HG03442 (cell line): Measurements from ENCODE around the gene UBE3B.

ENCODE experiments used
- ATAC-seq: cut with Tn5 transposase; IDR thresholded peaks from one replicate; pipeline ENCODE4 v1.9.1; 2021; ENCODE audit warnings: mild to moderate bottlenecking, moderate library complexity; ENCODE audit not compliant: unreplicated experiment

The UBE3B gene

GRCh38 chr12:109494348-109494881, 17.0 kb downstream of the UBE3B start:
- ATAC-seq: no peak

- no peak for ATAC-seq
Measured at GRCh38 chr12:109495012-109495411, 17.6 kb downstream of the UBE3B start.

DNA sequence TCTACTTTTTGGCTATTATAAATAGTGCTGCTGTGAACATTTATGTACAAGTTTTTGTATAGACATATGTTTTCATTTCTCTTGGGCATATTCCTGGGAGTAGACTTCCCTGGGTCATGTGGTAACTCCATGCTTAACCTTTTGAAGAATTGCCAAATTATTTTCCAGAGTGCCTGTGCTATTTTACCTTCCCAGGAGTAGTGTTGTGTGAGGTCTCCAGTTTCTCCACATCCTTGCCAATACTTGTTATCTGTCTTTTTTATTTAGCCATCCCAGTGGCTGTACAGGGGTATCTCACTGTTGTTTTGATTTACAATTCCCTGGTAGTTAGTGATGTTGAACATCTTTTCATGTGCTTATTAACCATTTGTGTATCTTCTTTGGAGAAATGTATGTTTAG, 18.9 kb downstream of the UBE3B start:
- ATAC-seq: no peak

DNA sequence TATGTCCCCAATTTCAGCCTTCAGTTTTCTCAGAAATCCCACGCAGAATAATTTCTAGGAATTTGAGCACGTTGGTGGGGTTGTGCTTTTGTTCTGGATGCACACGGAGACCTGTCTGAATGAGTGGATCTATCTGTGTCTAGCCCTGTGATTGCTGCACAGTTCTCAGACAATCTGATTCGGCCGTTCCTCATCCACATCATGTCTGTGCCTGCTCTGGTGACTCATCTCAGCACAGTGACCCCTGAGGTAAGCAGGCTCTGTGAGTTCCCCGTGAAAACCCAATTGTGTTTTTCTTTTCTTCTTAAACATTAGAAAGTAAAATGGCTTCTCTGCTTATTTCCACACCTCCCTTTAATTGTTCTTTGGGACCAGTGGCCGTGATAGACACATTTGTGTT, 20.2 kb downstream of the UBE3B start:
- ATAC-seq: no peak

DNA sequence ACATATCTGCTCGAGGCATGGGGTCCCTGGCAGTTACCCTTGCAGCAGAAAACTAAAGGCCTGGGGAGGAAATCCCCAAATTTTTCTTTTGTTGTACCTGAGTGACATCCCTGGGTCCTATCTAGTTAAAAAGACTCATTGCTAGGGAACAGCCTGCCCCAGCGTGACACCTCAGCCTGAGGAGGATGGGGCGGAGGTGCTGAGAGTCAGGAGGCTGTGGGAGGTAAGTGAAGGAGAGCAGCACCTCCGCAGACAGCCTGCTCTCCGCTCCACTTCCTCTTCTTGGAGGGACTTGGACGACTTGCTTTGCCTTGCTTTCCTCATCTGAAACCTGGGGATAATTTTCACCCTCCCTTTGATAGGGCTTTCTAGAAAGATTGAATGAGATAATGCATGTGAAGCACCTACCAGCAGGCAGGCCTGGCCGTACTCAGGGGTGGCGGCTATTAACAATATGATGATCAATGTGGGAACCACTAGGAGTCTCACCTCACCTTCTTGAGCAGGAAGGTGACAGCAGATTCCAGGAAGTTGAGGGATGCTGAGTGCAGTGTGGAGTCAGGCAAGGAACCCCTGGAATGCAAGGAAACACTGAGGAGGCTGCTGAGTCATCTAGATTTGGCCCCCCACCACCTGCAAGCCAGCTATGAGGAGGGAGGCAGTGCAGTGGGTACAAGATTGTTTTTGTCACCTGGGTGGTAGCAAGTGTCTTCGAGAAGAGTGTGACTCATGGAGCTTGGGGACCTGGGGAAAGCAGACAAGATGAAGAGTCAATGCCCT, 23.2 kb downstream of the UBE3B start:
- ATAC-seq: no peak

- no peak for ATAC-seq
Measured at GRCh38 chr12:109501299-109501698, 23.9 kb downstream of the UBE3B start.

- no peak for ATAC-seq
Measured at GRCh38 chr12:109502332-109502731, 24.9 kb downstream of the UBE3B start.

DNA sequence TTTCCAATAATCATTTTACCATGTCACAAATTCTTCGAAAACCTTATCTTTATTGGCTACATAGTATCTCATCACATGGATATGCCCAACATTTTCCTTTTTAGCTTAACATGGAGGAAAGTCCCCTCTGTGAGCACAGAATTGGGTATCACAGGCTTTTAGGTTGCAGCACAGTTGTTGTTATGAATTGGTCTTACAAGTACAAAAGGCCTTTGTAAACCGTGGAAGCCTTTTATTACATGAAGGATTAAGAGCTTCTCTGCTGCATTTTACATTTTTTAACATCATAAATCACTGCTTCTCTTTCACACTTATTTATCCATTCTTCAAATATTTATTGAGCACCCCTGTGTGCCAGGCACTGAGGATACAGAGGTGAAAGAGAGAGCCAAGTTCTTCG, 26.2 kb downstream of the UBE3B start:
- ATAC-seq: no peak

DNA sequence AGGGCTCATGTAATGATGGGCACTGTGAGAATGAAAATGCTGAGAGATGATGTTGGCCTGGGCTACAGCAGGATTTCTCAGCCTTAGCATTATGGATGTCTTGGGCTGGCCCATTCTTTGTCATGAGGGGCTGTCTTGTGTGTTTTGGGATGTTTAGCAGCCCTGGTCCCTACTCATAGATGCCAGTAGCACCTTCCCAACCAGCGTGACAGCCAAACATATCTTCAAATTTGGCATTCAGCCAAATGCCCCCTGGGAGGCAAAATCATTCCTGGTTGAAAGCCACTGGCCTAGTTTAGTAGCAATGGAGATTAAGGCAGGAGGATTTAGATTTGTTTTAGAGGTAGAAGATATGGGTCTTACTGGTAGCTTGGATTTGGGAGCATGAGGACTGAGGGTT, 26.6 kb downstream of the UBE3B start:
- ATAC-seq: no peak

DNA sequence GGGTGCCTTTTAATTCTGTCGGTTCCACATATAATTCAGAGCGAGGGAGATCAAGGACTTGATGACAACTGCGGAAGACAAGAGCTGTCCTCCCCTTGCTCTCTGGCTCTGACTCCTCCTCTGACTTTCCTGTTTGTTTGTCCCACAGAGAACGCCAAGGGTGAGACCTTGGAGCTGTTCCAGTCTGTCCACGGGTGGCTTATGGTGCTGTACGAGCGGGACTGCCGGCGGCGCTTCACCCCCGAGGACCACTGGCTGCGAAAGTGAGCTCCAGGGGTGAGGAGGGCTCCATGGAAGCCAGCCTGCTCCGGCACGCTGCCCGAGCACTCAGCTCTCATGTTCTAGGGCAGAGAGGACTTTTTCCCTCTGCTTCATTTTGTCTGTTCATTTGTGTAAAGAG, 32.8 kb downstream of the UBE3B start:
- ATAC-seq: no peak

GRCh38 chr12:109512608-109513007, 35.2 kb downstream of the UBE3B start:
- ATAC-seq: no peak

- no peak for ATAC-seq
Measured at GRCh38 chr12:109513051-109513450, 35.6 kb downstream of the UBE3B start.

DNA sequence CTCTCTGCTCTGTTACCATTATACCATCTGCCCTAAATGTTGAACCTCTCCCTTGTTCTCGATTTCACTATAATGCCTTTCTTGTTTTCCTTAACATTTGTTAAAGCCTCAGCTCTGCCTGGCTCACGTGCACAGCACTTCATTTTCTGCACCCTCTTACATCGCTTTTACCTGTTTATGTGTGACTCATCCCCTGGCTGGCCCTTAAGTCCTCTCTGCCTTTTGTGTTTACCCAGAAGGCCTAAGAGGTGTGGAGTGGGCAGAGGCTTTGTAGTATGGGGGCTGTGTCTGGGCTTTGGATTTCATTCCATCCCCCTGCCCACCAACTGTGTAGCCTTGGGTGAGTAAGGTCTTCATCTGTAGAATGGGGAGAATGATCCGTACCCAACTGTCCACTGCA, 36.5 kb downstream of the UBE3B start:
- ATAC-seq: no peak

DNA sequence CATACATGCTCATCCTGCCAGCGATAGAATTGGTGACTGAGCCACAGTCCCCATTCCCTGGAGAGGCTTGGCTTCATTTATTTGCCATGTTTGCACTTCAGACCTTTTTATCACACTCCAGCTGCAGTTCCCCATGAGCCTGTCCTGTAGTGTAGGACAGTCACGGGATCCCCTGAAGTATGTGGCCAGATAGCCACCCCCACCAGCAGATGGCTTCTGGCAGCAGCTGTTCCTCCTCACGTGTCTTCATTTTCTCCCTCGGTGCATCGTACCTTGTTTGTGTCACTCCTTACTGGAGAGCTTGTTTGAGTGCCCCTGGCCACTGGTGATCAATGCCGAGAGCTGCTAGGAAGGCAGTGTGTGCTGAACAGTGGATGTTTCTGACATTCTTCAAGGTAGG, 40.2 kb downstream of the UBE3B start:
- ATAC-seq: no peak

GRCh38 chr12:109518820-109519665, 41.6 kb downstream of the UBE3B start:
- no peak for ATAC-seq

- no peak for ATAC-seq
Measured at GRCh38 chr12:109519787-109520186, 42.4 kb downstream of the UBE3B start.

DNA sequence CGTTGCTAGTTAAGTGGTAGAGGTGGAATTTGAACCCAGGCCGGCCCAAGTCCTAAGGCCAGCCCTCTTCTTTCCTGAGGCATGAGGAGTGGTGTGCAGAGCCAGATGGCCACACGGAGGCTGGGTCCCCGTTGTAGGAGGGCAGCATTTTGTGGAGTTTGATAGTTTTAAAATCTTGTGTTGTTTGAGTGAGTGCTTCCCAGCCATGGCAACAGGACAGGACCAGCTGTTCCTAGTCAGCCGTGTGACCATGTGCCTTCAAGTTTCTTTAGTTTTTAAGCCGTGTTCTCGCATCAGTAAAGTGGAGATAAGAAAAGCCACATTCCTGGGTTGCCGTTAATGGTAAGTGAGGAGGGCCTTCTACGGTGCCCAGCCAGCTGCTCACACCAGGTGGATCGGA, 44.4 kb downstream of the UBE3B start:
- ATAC-seq: no peak

DNA sequence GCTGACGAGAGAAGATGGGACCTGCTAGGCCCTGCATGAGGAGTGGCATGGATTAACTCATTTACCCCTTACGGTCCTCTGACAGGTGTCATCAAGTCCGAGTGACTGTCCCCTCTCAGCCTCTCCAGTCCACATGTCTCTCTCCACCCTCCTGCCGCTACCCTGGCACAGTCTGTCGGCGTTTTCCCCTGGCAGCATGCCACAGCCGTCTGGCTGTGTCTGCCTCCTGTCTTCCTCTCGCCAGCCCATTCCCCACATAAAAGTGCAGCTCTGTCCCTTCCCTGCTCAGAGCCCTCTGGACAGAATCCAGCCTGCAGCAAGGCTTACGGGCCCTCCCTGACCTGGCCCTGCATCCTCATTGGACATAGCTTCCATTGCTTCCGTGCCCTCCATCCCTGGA, 45.6 kb downstream of the UBE3B start:
- ATAC-seq: no peak

- no peak for ATAC-seq
Measured at GRCh38 chr12:109523504-109523903, 46.1 kb downstream of the UBE3B start.

DNA sequence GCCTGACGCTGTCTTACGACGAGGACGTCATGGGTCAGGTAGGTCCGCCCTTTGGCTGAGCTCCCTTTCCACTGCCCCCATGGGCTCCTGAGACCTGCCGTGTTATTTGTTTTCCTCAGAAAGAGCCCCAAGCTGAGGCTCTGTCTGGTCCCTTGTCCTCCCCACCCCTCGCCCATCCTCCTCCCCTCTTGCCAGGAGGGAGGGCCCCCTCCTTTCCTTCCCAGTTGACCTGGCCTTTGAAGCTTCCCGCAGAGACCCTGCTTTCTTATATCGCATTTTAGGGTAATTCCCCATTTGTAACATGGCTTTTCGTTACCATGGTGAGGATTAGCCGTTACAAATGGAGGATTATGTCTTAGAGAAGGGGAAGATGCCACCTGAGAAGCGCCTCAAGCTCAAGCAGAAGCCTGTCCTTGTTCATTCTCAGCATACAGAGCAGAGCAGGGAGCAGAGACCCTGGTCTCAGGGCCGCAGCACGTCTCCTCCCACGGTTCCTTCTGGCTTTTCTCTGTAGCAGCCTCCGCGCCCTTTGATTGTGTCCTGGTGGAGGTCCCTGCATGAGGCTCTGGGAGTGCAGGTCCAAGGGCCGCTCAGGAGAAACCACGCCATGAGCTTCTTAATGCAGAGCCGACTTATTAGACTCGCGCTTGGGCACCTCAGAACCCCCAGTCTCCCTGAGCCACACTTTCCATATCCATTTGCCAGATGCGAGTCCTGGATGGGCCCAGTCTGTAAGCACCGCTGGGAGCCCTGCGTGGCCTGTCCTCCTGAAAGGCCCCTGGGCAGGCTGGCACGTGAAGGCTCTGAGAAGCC, 47.2 kb downstream of the UBE3B start:
- ATAC-seq: no peak

- no peak for ATAC-seq
Measured at GRCh38 chr12:109525279-109525585, 47.8 kb downstream of the UBE3B start.
